Mesendoderm (in vitro differentiated cells): ENCODE measurements around the gene C5.

Source experiments
- DNase-seq: peaks from one replicate; pipeline ENCODE4 v3.0.0; 2013
- H2AK5ac ChIP-seq: 2 replicates; pipeline ENCODE4 v1.6.1; 2013; ENCODE audit warnings: low read length, inconsistent platforms
- H2BK120ac ChIP-seq: 2 replicates; pipeline ENCODE4 v1.6.1; 2013; ENCODE audit warnings: low read depth, mild to moderate bottlenecking, low read length, moderate library complexity, mixed read lengths
- H2BK15ac ChIP-seq: replicated peaks from 2 replicates; pipeline ENCODE4 v1.6.1; 2013; ENCODE audit warnings: low read depth, mild to moderate bottlenecking, moderate library complexity
- H2BK5ac ChIP-seq: 2 replicates; pipeline ENCODE4 v1.6.1; 2013; ENCODE audit warnings: low read length, inconsistent platforms
- H3K18ac ChIP-seq: 2 replicates; pipeline ENCODE4 v1.6.1; 2013; ENCODE audit warnings: mild to moderate bottlenecking, low read length, mixed read lengths
- H3K23ac ChIP-seq: one replicate; pipeline ENCODE4 v1.6.1; 2013; ENCODE audit warnings: low read length
- H3K27ac ChIP-seq: 2 replicates; pipeline ENCODE4 v1.5.1; 2013; ENCODE audit warnings: low read depth, mild to moderate bottlenecking, inconsistent platforms, low read length, moderate library complexity
- H3K27me3 ChIP-seq: 2 replicates; pipeline ENCODE4 v1.6.1; 2013; ENCODE audit warnings: low read length, control low read depth, mild to moderate bottlenecking, inconsistent platforms; ENCODE audit not compliant: insufficient read depth, poor library complexity
- H3K36me3 ChIP-seq: 2 replicates; pipeline ENCODE4 v1.6.1; 2013; ENCODE audit warnings: low read length, inconsistent platforms; ENCODE audit not compliant: control insufficient read depth, insufficient read depth
- H3K4ac ChIP-seq: one replicate; pipeline ENCODE4 v1.6.1; 2013; ENCODE audit warnings: low read depth, mild to moderate bottlenecking, low read length, moderate library complexity
- H3K4me1 ChIP-seq: 2 replicates; pipeline ENCODE4 v1.6.1; 2013; ENCODE audit warnings: low read depth, low read length, inconsistent platforms; ENCODE audit not compliant: control insufficient read depth
- H3K4me2 ChIP-seq: 2 replicates; pipeline ENCODE4 v1.6.1; 2013; ENCODE audit warnings: low read length
- H3K4me3 ChIP-seq: 2 replicates; pipeline ENCODE4 v1.5.1; 2013; ENCODE audit warnings: mild to moderate bottlenecking, low read length
- H3K56ac ChIP-seq: one replicate; pipeline ENCODE4 v1.6.1; 2013; ENCODE audit warnings: low read length
- H3K79me1 ChIP-seq: 2 replicates; pipeline ENCODE4 v1.6.1; 2013; ENCODE audit warnings: low read length, inconsistent platforms
- H3K79me2 ChIP-seq: 2 replicates; pipeline ENCODE4 v1.6.1; 2013; ENCODE audit warnings: mild to moderate bottlenecking, low read length; ENCODE audit not compliant: control insufficient read depth, insufficient read depth
- H3K9ac ChIP-seq: 2 replicates; pipeline ENCODE4 v1.6.1; 2013; ENCODE audit warnings: low read length, inconsistent platforms
- H4K5ac ChIP-seq: one replicate; pipeline ENCODE4 v1.6.1; 2013; ENCODE audit warnings: low read length
- H4K8ac ChIP-seq: one replicate; pipeline ENCODE4 v1.6.1; 2013; ENCODE audit warnings: low read depth, mild to moderate bottlenecking, control low read depth, low read length, moderate library complexity
- WGBS: extraction: QIAGEN DNeasy Blood & Tissue Kit; methylation state at CpG from one replicate; pipeline ENCODE4 v1.1.7; 2013; ENCODE audit warnings: low lambda C conversion rate, missing lambda C conversion rate; ENCODE audit not compliant: insufficient coverage; ENCODE audit errors: extremely low coverage; 5-methylcytosine and 5-hydroxymethylcytosine counted together

Gene C5

GRCh38 chr9:120951960-120952618 lies 98.0 kb downstream of the C5 start:
- Histone ChIP-seq H3K4me2 (no peak overlapping the region), H2AK5ac (no peak overlapping the region), H3K27me3 (no peaks in the 10 kb centered on the region), H3K4me1 (no peaks in the 10 kb centered on the region), H3K56ac (no peak overlapping the region), H2BK120ac (no peak overlapping the region), H3K23ac (no peak overlapping the region), H3K18ac (no peak overlapping the region), H3K4me3 (no peak overlapping the region), H2BK15ac (no peak overlapping the region), H3K27ac (no peak overlapping the region), H3K36me3 (no peaks in the 10 kb centered on the region), H3K4ac (no peak overlapping the region), H3K79me2 (no peaks in the 10 kb centered on the region), H2BK5ac (no peak overlapping the region), H3K79me1 (no peaks in the 10 kb centered on the region), H4K5ac (no peak overlapping the region), H3K9ac (no peak overlapping the region), H4K8ac (no peak overlapping the region)
- DNase-seq, result no peak
- no CpG with 5 or more reads among the region's 9 CpGs for WGBS

GRCh38 chr9:120950421-120951388 lies 99.4 kb downstream of the C5 start:
- Histone ChIP-seq H3K23ac (no peak overlapping the region), H3K27ac (no peak overlapping the region), H3K4ac (no peak overlapping the region), H4K8ac (no peak overlapping the region), H3K56ac (no peak overlapping the region), H3K9ac (no peak overlapping the region), H4K5ac (no peak overlapping the region), H3K79me2 (no peaks in the 10 kb centered on the region), H2AK5ac (no peak overlapping the region), H3K4me3 (no peak overlapping the region), H2BK5ac (no peak overlapping the region), H3K79me1 (no peaks in the 10 kb centered on the region), H3K27me3 (no peaks in the 10 kb centered on the region), H2BK15ac (no peak overlapping the region), H3K4me1 (no peaks in the 10 kb centered on the region), H2BK120ac (no peak overlapping the region), H3K18ac (no peak overlapping the region), H3K4me2 (no peak overlapping the region), H3K36me3 (no peaks in the 10 kb centered on the region)
- WGBS, result no CpG with 5 or more reads among the region's 8 CpGs
- no peak for DNase-seq

- Histone ChIP-seq H3K79me2 (no peaks in the 10 kb centered on the region), H4K5ac (no peak overlapping the region), H3K9ac (no peak overlapping the region), H3K4me1 (no peaks in the 10 kb centered on the region), H2BK5ac (no peak overlapping the region), H3K79me1 (no peaks in the 10 kb centered on the region), H3K4ac (no peak overlapping the region), H3K27me3 (no peaks in the 10 kb centered on the region), H3K4me3 (no peak overlapping the region), H3K4me2 (no peak overlapping the region), H3K23ac (no peak overlapping the region), H3K36me3 (no peaks in the 10 kb centered on the region), H3K56ac (no peak overlapping the region), H3K18ac (no peak overlapping the region), H2BK120ac (no peak overlapping the region), H4K8ac (no peak overlapping the region), H2BK15ac (no peak overlapping the region), H3K27ac (no peak overlapping the region), H2AK5ac (no peak overlapping the region)
- DNase-seq, result no peak
- no CpG with 5 or more reads among the region's 2 CpGs for WGBS
Observed at GRCh38 chr9:120949290-120949689, 100.8 kb downstream of the C5 start.

- H3K23ac ChIP-seq, result no peak overlapping the region
- H2BK5ac ChIP-seq, result no peak overlapping the region
- no peak overlapping the region for H3K4me3 ChIP-seq
- no peak overlapping the region for H3K4ac ChIP-seq
- H3K27me3 ChIP-seq, result no peaks in the 10 kb centered on the region
- H3K4me2 ChIP-seq, result no peak overlapping the region
- no peak overlapping the region for H2BK15ac ChIP-seq
- H3K4me1 ChIP-seq, result no peaks in the 10 kb centered on the region
- no peak overlapping the region for H4K8ac ChIP-seq
- H3K36me3 ChIP-seq, result no peaks in the 10 kb centered on the region
- no peak overlapping the region for H2AK5ac ChIP-seq
- no peak overlapping the region for H3K18ac ChIP-seq
- no peak for DNase-seq
- no peak overlapping the region for H2BK120ac ChIP-seq
- no peaks in the 10 kb centered on the region for H3K79me1 ChIP-seq
- no peak overlapping the region for H4K5ac ChIP-seq
- WGBS, result no CpG with 5 or more reads among the region's 1 CpG
- H3K27ac ChIP-seq, result no peak overlapping the region
- no peaks in the 10 kb centered on the region for H3K79me2 ChIP-seq
- H3K9ac ChIP-seq, result no peak overlapping the region
- H3K56ac ChIP-seq, result no peak overlapping the region
Observed at GRCh38 chr9:120948824-120949223, 101.3 kb downstream of the C5 start.

GRCh38 chr9:120947222-120947621 lies 102.9 kb downstream of the C5 start:
- no peak overlapping the region for H2AK5ac ChIP-seq
- H3K79me2 ChIP-seq, result no peaks in the 10 kb centered on the region
- H2BK120ac ChIP-seq, result no peak overlapping the region
- H3K79me1 ChIP-seq, result no peaks in the 10 kb centered on the region
- no peak overlapping the region for H3K56ac ChIP-seq
- H2BK15ac ChIP-seq, result no peak overlapping the region
- H4K8ac ChIP-seq, result no peak overlapping the region
- no peak for DNase-seq
- no peaks in the 10 kb centered on the region for H3K36me3 ChIP-seq
- WGBS, result 100% methylated on average over 1 of the region's 2 CpGs
- H3K9ac ChIP-seq, result no peak overlapping the region
- no peak overlapping the region for H3K27ac ChIP-seq
- no peak overlapping the region for H4K5ac ChIP-seq
- H3K23ac ChIP-seq, result no peak overlapping the region
- no peak overlapping the region for H3K4me2 ChIP-seq
- H3K4me1 ChIP-seq, result peaks cover 2% of the 10 kb centered on the region
- no peak overlapping the region for H3K4me3 ChIP-seq
- H3K18ac ChIP-seq, result no peak overlapping the region
- no peaks in the 10 kb centered on the region for H3K27me3 ChIP-seq
- no peak overlapping the region for H2BK5ac ChIP-seq
- no peak overlapping the region for H3K4ac ChIP-seq
